ENCODE measurements around the gene FN3K.

The FN3K gene

DNA sequence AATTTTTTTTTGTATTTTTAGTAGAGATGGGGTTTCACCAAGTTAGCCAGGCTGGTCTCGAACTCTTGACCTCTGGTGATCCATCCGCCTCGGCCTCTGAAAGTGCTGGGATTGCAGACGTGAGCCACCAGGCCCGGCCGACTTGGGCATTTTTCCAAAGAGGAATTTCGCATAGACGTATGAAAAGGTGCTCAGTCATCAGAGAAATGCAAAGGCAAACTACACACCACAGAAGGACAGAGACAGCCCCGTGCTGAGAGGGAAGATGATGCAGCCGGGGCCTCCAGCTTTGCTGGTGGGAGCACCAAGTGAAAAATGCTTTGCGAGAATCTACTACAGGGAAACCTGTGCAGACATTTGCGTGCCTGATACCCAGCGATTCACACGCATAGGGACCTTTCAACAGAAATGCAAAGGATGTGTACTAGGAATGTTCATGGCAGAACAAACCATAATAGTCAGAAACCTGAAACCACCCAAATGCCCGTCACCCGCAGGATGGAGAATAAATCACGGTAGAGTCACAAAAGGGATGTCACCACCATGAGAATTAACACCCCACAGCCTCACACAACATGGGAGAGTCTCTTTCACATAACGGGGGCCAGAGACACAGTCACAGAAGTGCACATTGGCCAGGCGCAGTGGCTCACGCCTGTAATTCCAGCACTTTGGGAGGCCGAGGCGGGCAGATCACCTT lies 42.1 kb upstream of the FN3K start:
- no peaks in the 10 kb centered on the region for H3K9me3 ChIP-seq (ENCODE audit: control insufficient read depth, insufficient read depth, low read depth, low read length)
- no peak overlapping the region for H3K27ac ChIP-seq (ENCODE audit: extremely low read depth, low read depth, low read length)
- CTCF ChIA-PET, result interaction anchor here (0.5 kb wide), 1 partner anchor 166 kb away, joined by 3 read pairs; no protein-coding TSS in a partner anchor
- POLR2A ChIA-PET, result interaction anchor here (0.5 to 1.0 kb wide), 2 partner anchors 24 to 64 kb away, joined by 3 to 4 read pairs; partner anchors contain the start of gene FN3KRP
- no peak overlapping the region for H3K4me3 ChIP-seq (ENCODE audit: low read depth, low read length)
- H3K4me1 ChIP-seq (ENCODE audit: control insufficient read depth, insufficient read depth, low read length), result no peaks in the 10 kb centered on the region; the same call in 1 of the 2 replicates
- peaks cover 0 to 13% of the 10 kb centered on the region in 2 experiments; a peak in 2 of 3 replicates for H3K36me3 ChIP-seq (ENCODE audit: control insufficient read depth in 2 of 2, insufficient read depth in 1 of 2, low read length in 2 of 2)
- TF ChIP-seq, protein P1, sequence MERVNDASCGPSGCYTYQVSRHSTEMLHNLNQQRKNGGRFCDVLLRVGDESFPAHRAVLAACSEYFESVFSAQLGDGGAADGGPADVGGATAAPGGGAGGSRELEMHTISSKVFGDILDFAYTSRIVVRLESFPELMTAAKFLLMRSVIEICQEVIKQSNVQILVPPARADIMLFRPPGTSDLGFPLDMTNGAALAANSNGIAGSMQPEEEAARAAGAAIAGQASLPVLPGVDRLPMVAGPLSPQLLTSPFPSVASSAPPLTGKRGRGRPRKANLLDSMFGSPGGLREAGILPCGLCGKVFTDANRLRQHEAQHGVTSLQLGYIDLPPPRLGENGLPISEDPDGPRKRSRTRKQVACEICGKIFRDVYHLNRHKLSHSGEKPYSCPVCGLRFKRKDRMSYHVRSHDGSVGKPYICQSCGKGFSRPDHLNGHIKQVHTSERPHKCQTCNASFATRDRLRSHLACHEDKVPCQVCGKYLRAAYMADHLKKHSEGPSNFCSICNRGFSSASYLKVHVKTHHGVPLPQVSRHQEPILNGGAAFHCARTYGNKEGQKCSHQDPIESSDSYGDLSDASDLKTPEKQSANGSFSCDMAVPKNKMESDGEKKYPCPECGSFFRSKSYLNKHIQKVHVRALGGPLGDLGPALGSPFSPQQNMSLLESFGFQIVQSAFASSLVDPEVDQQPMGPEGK (tag by site-specific recombination; IDR thresholded peaks at IDR 0.05), result no peak
- TF ChIP-seq ZNF664 (tag by site-specific recombination; IDR thresholded peaks at IDR 0.05), result no peak

DNA sequence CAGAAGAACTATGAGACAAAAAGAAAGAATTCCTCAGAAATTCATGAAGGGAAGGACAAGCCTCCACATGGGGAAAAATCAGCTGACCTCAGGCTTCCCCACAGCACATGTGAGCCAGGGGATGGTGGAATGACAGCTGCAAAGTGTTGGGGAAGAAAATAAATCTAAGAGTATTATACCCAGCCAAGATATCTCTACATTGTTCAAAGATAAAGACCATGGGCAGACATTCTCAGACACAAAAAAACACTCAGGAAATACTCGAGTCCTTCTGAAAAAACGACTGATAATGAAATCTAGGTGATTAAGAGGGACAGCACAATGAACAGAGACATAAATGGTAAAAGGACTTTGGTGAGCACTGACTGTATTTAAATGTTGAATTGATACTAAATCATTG lies 40.8 kb upstream of the FN3K start:
- CTCF ChIA-PET, result no interaction called here
- H3K4me1 ChIP-seq (ENCODE audit: control insufficient read depth, insufficient read depth, low read length), result no peaks in the 10 kb centered on the region; the same call in 1 of the 2 replicates
- peaks cover 0 to 13% of the 10 kb centered on the region in 2 experiments; a peak in 2 of 3 replicates for H3K36me3 ChIP-seq (ENCODE audit: control insufficient read depth in 2 of 2, insufficient read depth in 1 of 2, low read length in 2 of 2)
- no peaks in the 10 kb centered on the region for H3K9me3 ChIP-seq (ENCODE audit: control insufficient read depth, insufficient read depth, low read depth, low read length)
- TF ChIP-seq ZNF600 (tag by site-specific recombination; IDR thresholded peaks at IDR 0.05), result no peak
- TF ChIP-seq SETDB1 (IDR thresholded peaks at IDR 0.05; ENCODE audit: insufficient read length, low read length), result peak; percentile 66
- peak; percentile 74; the same call in 1 of the 2 replicates for TF ChIP-seq TRIM28 (IDR thresholded peaks at IDR 0.05; ENCODE audit: borderline replicate concordance, low read length)
- no peak overlapping the region for H3K4me3 ChIP-seq (ENCODE audit: low read depth, low read length)
- no peak overlapping the region for H3K27ac ChIP-seq (ENCODE audit: extremely low read depth, low read depth, low read length)
- POLR2A ChIA-PET, result no interaction called here

DNA sequence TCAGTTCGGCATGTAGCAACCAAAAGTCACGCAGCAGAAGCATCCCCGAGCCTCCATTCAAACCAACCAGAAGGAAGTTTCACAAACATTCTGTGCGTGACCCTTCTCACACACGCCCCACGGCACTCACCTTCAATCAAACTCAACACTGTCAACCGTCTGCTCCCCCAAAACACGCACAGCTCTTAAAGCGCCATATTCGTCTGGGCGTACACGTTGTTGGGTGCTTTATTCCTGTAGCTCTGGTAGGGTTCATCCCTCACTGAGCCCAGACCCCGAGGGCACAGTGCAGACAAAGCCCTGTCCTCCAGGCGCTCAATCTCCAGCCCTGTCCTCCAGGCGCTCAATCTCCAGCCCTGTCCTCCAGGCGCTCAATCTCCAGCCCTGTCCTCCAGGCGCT lies 39.2 kb upstream of the FN3K start:
- H3K4me3 ChIP-seq (ENCODE audit: low read depth, low read length), result no peak overlapping the region
- TF ChIP-seq MEIS1 (CRISPR knock-in tag; IDR thresholded peaks at IDR 0.05; ENCODE audit: borderline replicate concordance) (no peak), HOXA7 (CRISPR knock-in tag; IDR thresholded peaks at IDR 0.05; ENCODE audit: borderline replicate concordance) (no peak), SALL2 (tag by site-specific recombination; IDR thresholded peaks at IDR 0.05; ENCODE audit: borderline replicate concordance) (no peak)
- TF ChIP-seq, protein P2, sequence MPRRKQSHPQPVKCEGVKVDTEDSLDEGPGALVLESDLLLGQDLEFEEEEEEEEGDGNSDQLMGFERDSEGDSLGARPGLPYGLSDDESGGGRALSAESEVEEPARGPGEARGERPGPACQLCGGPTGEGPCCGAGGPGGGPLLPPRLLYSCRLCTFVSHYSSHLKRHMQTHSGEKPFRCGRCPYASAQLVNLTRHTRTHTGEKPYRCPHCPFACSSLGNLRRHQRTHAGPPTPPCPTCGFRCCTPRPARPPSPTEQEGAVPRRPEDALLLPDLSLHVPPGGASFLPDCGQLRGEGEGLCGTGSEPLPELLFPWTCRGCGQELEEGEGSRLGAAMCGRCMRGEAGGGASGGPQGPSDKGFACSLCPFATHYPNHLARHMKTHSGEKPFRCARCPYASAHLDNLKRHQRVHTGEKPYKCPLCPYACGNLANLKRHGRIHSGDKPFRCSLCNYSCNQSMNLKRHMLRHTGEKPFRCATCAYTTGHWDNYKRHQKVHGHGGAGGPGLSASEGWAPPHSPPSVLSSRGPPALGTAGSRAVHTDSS (tag by site-specific recombination; IDR thresholded peaks at IDR 0.05), result no peak
- CTCF ChIA-PET, result interaction anchor here (0.5 kb wide), 1 partner anchor 63 kb away, joined by 3 read pairs; no protein-coding TSS in a partner anchor

DNA sequence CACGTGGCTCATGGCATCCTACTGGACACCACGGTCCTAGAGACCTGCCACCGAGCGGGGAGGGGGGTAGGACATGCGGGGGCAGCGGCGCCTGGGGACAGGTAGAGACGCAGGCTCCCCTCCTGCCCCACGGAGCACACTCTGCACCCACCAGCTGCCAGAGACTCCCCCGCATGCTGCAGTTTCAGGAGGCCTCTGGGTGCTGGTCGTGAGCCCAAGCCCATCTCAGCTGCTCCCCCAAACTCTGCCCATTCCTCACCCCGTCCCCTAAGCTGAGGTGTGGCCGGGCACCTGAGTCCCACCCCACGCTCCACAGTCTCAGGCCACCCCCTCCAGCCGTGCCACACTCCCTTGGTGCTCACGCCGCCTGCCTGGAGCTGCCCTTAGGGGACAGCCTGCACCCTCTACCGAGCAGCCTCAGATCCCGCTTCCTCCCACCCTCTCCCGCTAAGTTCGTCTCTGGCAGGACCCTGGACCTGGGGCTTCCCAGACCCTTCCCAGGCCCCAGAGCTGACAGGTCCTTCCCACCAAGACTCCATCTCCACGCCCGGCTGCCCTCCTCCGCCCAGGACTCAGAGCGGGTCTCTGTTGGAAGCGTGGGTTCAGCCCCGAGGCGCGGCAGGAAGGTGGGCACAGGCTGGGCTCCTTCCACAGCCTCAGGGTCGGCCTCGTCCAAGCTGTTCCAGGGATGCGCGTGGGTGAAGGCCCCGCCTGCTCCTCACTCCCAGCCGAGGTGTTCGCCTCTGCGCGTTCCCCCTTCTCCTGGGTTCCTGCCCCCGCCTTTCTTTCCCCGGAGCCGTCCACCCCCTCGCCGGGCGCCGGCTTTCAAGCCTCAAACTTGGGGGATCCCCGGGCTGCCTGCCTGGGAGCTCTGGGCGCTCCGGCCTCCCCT lies 38.3 kb upstream of the FN3K start:
- Histone ChIP-seq H3K36me3 (ENCODE audit: control insufficient read depth in 2 of 2, insufficient read depth in 1 of 2, low read length in 2 of 2) (peaks cover 0 to 9% of the 10 kb centered on the region in 2 experiments; a peak in 2 of 3 replicates), H3K4me1 (ENCODE audit: control insufficient read depth, insufficient read depth, low read length) (no peaks in the 10 kb centered on the region; the same call in 1 of the 2 replicates), H3K4me3 (ENCODE audit: low read depth, low read length) (peak overlapping the region; percentile 76), H3K9me3 (ENCODE audit: control insufficient read depth, insufficient read depth, low read depth, low read length) (no peaks in the 10 kb centered on the region), H3K27ac (ENCODE audit: extremely low read depth, low read depth, low read length) (no peak overlapping the region; the same call in 1 of the 2 replicates)
- TF ChIP-seq ZBTB20 (tag by site-specific recombination; IDR thresholded peaks at IDR 0.05) (peak; percentile 17; the same call in 1 of the 2 replicates), ZNF341 (tag by site-specific recombination; IDR thresholded peaks at IDR 0.05; ENCODE audit: low read depth) (peak; percentile 60), ZNF335 (tag by site-specific recombination; conservative IDR thresholded peaks at IDR 0.05) (0 out of 2 replicates have a peak, but pooled peaks have one; percentile 8), ZBTB8A (tag by site-specific recombination; IDR thresholded peaks at IDR 0.05) (0 out of 2 replicates have a peak, but pooled peaks have one; percentile 9), ZNF354C (tag by site-specific recombination; IDR thresholded peaks at IDR 0.05; ENCODE audit: borderline replicate concordance, low read depth) (no peak), EGR2 (tag by site-specific recombination; IDR thresholded peaks at IDR 0.05; ENCODE audit: low read depth) (peak; percentile 82), SP2 (tag by site-specific recombination; IDR thresholded peaks at IDR 0.05) (0 out of 2 replicates have a peak, but pooled peaks have one; percentile 10), ZFHX2 (tag by site-specific recombination; conservative IDR thresholded peaks at IDR 0.05) (peak; percentile 84), ZNF223 (tag by site-specific recombination; IDR thresholded peaks at IDR 0.05) (0 out of 2 replicates have a peak, but pooled peaks have one; percentile 14), ZNF146 (tag by site-specific recombination; IDR thresholded peaks at IDR 0.05) (no peak)
- TF ChIP-seq, protein P3, sequence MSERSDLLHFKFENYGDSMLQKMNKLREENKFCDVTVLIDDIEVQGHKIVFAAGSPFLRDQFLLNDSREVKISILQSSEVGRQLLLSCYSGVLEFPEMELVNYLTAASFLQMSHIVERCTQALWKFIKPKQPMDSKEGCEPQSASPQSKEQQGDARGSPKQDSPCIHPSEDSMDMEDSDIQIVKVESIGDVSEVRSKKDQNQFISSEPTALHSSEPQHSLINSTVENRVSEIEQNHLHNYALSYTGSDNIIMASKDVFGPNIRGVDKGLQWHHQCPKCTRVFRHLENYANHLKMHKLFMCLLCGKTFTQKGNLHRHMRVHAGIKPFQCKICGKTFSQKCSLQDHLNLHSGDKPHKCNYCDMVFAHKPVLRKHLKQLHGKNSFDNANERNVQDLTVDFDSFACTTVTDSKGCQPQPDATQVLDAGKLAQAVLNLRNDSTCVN (tag by site-specific recombination; optimal IDR thresholded peaks at IDR 0.05), result no peak
- ChIA-PET CTCF (interaction anchor here (0.5 to 0.7 kb wide), 2 partner anchors 62 to 240 kb away, joined by 3 read pairs; no protein-coding TSS in a partner anchor), POLR2A (interaction anchor here (0.9 to 1.2 kb wide), 2 partner anchors 9 to 34 kb away, joined by 3 read pairs; no protein-coding TSS in a partner anchor)

More for the DNA sequence above, 39.2 kb upstream of the FN3K start:
- Histone ChIP-seq H3K4me1 (ENCODE audit: control insufficient read depth, insufficient read depth, low read length) (no peaks in the 10 kb centered on the region; the same call in 1 of the 2 replicates), H3K9me3 (ENCODE audit: control insufficient read depth, insufficient read depth, low read depth, low read length) (no peaks in the 10 kb centered on the region), H3K36me3 (ENCODE audit: control insufficient read depth in 2 of 2, insufficient read depth in 1 of 2, low read length in 2 of 2) (peaks cover 0 to 9% of the 10 kb centered on the region in 2 experiments; a peak in 2 of 3 replicates), H3K27ac (ENCODE audit: extremely low read depth, low read depth, low read length) (no peak overlapping the region)
- POLR2A ChIA-PET, result interaction anchor here (0.7 to 0.9 kb wide), 2 partner anchors 35 to 368 kb away, joined by 3 read pairs; no protein-coding TSS in a partner anchor

Data from HEK293 (cell line).